IMR-90 (cell line): ENCODE measurements around the gene CUL1.

Experiments used
- BHLHE40 ChIP-seq: fragments of 150-350 bp; IDR thresholded peaks from 2 replicates; pipeline ENCODE4 v1.6.1; 2016; ENCODE audit warnings: mild to moderate bottlenecking, low read depth, low read length
- CEBPB ChIP-seq: IDR thresholded peaks from 2 replicates; pipeline ENCODE4 v1.6.1; 2012; ENCODE audit warnings: low read depth, low read length, improper control_type of control experiment
- CHD1 ChIP-seq: IDR thresholded peaks from 2 replicates; pipeline ENCODE4 v1.6.1; 2012; ENCODE audit warnings: low read depth, low read length, improper control_type of control experiment
- FOS ChIP-seq: fragments of 150-350 bp; IDR thresholded peaks from 2 replicates; pipeline ENCODE4 v1.6.1; 2016; ENCODE audit warnings: low read depth, low read length
- MAFK ChIP-seq: IDR thresholded peaks from 2 replicates; pipeline ENCODE4 v1.6.1; 2012; ENCODE audit warnings: low read depth, low read length, improper control_type of control experiment
- POLR2A ChIP-seq: IDR thresholded peaks from 2 replicates; pipeline ENCODE4 v1.6.1; 2012; ENCODE audit warnings: mild to moderate bottlenecking, low read depth, low read length
- RAD21 ChIP-seq: IDR thresholded peaks from 2 replicates; pipeline ENCODE4 v1.6.1; 2012; ENCODE audit warnings: low read length, improper control_type of control experiment
- RFX5 ChIP-seq: IDR thresholded peaks from 2 replicates; pipeline ENCODE4 v1.8.0; 2012; ENCODE audit warnings: low read depth, mild to moderate bottlenecking, low read length, moderate library complexity
- TF ChIP-seq, protein P1 (sequence below): conservative IDR thresholded peaks from 2 replicates; pipeline ENCODE4 v1.5.1; 2012; ENCODE audit warnings: mild to moderate bottlenecking, low read depth, low read length, improper control_type of control experiment
- TF ChIP-seq, protein P2 (sequence below): fragments of 150-350 bp; IDR thresholded peaks from 2 replicates; pipeline ENCODE4 v1.6.1; 2016; ENCODE audit warnings: low read depth, mild to moderate bottlenecking, low read length, moderate library complexity, borderline replicate concordance
- TF ChIP-seq, protein P3 (sequence below): fragments of 150-350 bp; IDR thresholded peaks from 2 replicates; pipeline ENCODE4 v1.6.1; 2017; ENCODE audit warnings: mild to moderate bottlenecking, antibody characterized with exemption, low read length, low read depth

DNA sequence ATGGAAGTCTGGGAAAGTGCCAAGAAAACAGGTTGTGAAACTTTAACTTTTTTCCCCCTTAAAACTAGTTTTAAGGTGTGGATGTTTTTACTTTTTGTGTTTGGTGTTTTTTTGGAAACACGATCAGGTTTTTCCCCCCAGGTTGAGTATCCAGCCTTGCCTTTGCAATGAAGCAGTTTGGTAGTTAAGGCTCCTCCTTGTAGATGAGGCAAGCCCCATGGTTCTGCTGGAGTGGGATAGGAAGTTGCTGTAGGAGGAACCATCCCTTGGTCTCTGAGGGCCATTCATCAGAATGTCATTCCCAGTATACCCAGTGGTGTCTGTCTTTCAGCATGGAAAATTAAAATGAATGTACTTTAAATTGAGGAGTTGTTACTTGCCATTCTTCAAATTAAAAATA, 2.7 kb downstream of the CUL1 start:
- TF ChIP-seq, protein P1, sequence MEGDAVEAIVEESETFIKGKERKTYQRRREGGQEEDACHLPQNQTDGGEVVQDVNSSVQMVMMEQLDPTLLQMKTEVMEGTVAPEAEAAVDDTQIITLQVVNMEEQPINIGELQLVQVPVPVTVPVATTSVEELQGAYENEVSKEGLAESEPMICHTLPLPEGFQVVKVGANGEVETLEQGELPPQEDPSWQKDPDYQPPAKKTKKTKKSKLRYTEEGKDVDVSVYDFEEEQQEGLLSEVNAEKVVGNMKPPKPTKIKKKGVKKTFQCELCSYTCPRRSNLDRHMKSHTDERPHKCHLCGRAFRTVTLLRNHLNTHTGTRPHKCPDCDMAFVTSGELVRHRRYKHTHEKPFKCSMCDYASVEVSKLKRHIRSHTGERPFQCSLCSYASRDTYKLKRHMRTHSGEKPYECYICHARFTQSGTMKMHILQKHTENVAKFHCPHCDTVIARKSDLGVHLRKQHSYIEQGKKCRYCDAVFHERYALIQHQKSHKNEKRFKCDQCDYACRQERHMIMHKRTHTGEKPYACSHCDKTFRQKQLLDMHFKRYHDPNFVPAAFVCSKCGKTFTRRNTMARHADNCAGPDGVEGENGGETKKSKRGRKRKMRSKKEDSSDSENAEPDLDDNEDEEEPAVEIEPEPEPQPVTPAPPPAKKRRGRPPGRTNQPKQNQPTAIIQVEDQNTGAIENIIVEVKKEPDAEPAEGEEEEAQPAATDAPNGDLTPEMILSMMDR, result no peak
- TF ChIP-seq BHLHE40 (no peak), POLR2A (no peak), RFX5 (no peak), MAFK (no peak), FOS (no peak), CHD1 (no peak), CEBPB (no peak; the same call in 1 of the 2 replicates), RAD21 (no peak)
- TF ChIP-seq, protein P2, sequence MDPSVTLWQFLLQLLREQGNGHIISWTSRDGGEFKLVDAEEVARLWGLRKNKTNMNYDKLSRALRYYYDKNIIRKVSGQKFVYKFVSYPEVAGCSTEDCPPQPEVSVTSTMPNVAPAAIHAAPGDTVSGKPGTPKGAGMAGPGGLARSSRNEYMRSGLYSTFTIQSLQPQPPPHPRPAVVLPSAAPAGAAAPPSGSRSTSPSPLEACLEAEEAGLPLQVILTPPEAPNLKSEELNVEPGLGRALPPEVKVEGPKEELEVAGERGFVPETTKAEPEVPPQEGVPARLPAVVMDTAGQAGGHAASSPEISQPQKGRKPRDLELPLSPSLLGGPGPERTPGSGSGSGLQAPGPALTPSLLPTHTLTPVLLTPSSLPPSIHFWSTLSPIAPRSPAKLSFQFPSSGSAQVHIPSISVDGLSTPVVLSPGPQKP, result no peak
- TF ChIP-seq, protein P3, sequence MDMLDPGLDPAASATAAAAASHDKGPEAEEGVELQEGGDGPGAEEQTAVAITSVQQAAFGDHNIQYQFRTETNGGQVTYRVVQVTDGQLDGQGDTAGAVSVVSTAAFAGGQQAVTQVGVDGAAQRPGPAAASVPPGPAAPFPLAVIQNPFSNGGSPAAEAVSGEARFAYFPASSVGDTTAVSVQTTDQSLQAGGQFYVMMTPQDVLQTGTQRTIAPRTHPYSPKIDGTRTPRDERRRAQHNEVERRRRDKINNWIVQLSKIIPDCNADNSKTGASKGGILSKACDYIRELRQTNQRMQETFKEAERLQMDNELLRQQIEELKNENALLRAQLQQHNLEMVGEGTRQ, result no peak
